Activated gamma-delta T cell (primary cell): ENCODE measurements around the gene TDRD10.

Source experiments
- DNase-seq: peaks from one replicate; lab custom pipeline; 2025; lab: John Stamatoyannopoulos, UW

The TDRD10 gene

DNA sequence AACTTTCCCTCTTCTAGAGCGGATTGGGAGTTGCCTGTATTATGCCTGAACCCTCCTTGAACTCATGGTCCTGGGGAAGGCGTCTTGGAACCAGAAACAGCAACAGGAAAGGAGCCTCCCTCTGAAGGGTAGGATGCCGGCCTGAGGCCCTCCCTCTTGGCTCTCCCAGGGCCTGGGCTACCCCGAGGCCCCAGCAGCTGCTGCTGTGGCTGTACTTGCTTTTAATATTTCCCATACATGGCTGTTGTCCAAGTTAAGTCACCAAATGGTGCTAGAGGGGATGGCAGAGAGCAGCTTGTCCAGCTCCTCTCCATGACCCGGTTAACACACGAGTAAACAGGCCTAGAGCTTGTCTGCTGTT is 76.0 kb downstream of the TDRD10 start:
- DNase-seq, result no peak

GRCh38 chr1:154579374-154579773 is 77.4 kb downstream of the TDRD10 start:
- DNase-seq, result no peak

DNA sequence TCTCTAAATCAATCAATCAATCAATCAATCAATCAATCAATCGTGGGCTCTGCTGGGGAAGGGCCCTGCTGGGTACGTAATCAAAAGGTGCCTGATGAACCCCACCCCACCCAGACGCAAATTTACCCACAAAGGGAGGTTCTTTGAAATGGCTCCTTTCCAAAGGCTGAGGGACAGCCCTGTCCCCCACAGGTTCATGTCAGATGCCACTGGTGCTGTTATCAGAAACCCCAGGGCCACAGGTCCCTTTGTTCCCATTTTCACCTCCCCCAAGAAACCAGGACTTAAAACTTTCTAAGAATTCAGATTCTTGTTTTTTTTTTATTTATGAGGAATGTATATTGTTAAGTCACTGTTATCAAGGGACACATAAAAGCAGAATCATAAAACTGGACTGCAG is 79.7 kb downstream of the TDRD10 start:
- no peak for DNase-seq

DNA sequence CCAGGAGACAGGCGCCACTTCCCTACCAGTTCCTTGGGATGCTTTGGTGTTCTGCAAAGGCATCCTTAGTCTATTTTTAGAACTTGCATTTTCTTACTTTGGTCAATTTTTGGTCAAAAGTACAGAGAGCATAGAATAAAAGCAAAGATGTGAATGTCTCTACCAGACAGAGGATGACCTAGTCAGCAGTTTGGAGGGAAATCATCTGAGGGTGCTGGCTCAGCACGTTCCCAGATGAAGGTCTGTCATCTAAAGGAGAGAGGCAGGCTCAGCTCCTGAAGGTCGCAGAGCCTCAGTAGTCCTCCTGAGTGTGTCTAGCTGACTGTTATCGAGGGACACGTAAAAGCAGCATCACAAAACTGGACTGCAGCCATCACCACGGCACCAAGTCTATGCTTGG is 80.9 kb downstream of the TDRD10 start:
- DNase-seq, result no peak

GRCh38 chr1:154583773-154584172 is 81.8 kb downstream of the TDRD10 start:
- no peak for DNase-seq

DNA sequence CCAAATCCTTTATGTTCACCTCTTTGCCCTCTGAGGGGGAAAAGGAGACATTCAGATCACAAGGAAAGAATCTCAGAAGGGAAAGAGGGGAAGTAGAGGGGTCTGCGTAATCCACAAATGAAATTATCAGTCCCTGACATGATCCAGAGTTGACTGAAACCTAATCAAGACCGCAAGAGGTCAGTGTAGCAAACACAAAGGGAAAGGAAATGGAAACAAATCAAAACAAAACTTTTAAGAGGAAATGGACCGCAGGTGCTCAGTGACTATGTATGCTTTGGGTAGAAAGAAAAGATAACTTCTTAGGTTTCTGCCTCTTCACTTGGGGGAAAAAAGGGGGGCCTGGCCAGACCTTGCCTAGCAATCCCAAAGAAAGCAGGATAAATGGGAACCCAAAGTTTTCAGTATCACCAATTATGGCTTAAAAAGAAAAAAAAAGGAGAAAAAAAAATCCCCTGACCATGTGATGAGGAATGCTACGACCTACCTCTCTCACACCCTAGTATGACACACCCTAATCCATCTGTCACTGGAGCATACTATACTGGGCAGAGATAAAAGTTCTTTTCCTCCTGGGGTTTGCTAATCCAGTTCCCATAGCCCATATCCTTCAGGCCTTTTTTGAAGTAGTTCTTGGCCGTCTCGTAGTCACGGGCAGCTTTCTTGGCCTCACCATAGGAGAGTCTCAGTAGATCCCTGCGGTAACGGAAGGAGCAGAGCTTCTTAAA is 82.4 kb downstream of the TDRD10 start:
- DNase-seq, result no peak

DNA sequence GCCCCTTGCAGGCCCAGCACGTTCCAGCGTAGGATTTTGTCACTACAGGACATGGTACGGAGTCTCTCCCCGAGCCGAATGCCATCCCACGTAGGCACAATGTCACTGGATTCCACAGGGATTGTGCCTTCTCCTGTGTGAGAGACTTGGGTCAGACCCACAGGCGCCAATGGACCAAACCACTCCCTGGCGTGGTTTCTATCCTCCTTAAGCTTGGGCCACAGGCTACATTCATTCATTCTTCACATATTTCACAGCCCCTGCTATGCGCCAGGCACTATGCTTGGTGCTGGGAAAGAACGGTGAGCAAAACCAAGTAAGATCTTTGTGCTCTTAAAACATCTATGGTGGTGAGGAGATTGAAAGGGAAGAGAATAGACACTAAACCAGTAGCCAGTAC is 84.2 kb downstream of the TDRD10 start:
- no peak for DNase-seq

DNA sequence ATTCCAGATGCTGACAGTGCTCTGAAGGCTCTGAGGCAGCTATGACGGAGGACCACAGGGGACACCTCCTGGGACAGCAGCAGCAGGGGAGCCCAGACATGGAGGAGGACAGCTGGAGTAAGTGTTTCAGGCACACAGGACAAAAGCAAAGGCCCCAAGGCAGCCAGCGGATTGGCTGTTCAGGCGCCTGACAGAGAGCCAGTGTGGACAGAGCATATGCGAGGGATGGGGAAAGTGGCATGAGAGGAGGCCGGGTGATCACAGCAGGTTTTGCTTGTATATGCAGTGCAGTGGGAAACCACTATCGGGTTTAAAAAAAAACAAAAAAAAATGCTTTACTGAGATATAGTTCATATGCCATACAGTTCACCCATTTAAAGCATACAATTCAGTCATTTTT is 84.6 kb downstream of the TDRD10 start:
- no peak for DNase-seq

GRCh38 chr1:154589780-154590179 is 87.8 kb downstream of the TDRD10 start:
- no peak for DNase-seq

DNA sequence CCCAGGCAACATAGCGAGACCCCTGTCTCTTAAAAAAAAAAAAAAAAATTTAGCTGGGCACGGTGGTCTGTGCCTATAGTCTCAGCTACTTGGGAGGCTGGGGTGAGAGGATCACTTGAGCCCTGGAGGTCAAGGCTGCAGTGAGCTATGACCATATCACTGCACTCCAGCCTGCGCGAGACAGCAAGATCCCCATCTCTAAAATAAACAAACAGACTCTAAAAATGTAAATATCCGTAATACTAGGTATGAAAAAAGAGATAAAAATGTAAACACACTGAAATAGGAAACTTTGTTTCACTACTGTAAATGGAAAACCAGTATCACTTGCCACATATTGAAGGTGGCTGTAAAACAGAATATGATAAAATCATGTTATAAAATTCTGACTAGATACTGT is 88.7 kb downstream of the TDRD10 start:
- DNase-seq, result no peak

- DNase-seq, result no peak
These were observed 89.2 kb downstream of the TDRD10 start for GRCh38 chr1:154591206-154591605.

- no peak for DNase-seq
These were observed 91.4 kb downstream of the TDRD10 start for GRCh38 chr1:154593390-154593789.

DNA sequence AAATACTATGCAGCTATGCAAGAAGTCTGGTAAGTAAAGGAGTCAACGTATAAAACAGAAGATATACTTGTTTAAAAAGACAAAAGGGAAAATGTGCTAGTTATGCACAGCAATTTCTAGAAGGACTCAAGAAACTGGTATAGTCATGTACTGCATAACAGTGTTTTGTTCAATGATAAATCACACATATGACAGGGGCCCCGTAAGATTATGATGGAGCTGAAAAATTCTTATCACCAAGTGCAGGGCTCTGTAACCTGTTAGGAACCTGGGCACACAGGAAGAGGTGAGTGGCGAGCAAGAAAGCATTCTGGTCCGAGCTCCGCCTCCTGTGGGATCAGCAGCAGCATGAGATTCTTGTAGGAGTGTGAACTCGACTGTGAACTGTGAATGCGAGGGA is 92.8 kb downstream of the TDRD10 start:
- DNase-seq, result no peak

DNA sequence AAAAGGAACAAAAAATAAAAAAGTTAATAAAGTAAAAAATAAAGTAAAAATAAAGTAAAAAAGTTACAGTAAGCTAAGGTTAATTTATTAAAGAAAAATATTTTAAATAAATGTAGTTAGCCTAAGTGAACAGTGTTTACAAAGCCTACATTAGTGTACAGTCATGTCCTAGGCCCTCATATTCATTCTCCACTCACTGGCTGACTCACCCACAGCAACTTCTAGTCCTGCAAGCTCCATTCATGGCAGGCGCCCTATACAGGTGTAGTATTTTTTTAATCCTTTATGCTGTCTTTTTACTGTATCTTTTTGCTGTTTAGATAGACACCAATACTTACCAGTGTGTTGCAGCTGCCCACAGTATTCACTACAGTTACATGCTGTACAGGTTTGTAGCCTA is 93.6 kb downstream of the TDRD10 start:
- no peak for DNase-seq
